T-cell (primary cell): ENCODE data around the gene S100A10. TPM values are rescaled to one million over a fixed set of nuclear protein-coding genes. Genes with fewer than 3 reads are reported as not detected.

Experiments used
- ATAC-seq, 4 experiments: fragments of 200-7000 bp in 3 of 4; fragments of 150-1000 bp in 1 of 4; cut with Tn5 transposase; replicated peaks in 1 of 4; 1 replicate in 3 of 4; 2 replicates in 1 of 4; pipeline ENCODE4 v1.10.0; 2021; ENCODE audit warnings: moderate library complexity in 3 of 4, mild to moderate bottlenecking in 2 of 4, moderate number of reproducible peaks in 1 of 4
- CTCF ChIA-PET, 2 donors: fragments of 300-600 bp; sonication (Branson Sonifier 250); formaldehyde crosslinking; loops; one replicate each; lab custom pipeline; 2022; ENCODE audit warnings: antibody characterized with exemption in 2 of 2; lab: Charles Lee
- POLR2A ChIA-PET, 2 donors: fragments of 300-600 bp; sonication (Branson Sonifier 250); formaldehyde crosslinking; loops; one replicate each; lab custom pipeline; 2022; ENCODE audit warnings: antibody characterized with exemption in 2 of 2; lab: Charles Lee
- DNase-seq, 35 experiments: peaks; one replicate each; pipeline versions ENCODE4 v3.0.0 to v3.0.0-alpha.2; 2013 to 2023
- H3K27ac ChIP-seq: one replicate; pipeline ENCODE4 v1.5.1; 2013; ENCODE audit warnings: low read length
- H3K27me3 ChIP-seq, 2 experiments: replicated peaks in 1 of 2; 1 replicate in 1 of 2; 2 replicates in 1 of 2; pipeline versions ENCODE4 v1.6.1 to v1.7.0; 2013; ENCODE audit warnings: low read length in 1 of 2, mixed read lengths in 1 of 2; ENCODE audit not compliant: control insufficient read depth in 2 of 2, insufficient read depth in 2 of 2; ENCODE audit errors: extremely low read depth in 1 of 2
- H3K36me3 ChIP-seq, 2 donors: 1 replicate in 1 of 2; 2 replicates in 1 of 2; pipeline versions ENCODE4 v1.6.1 to v1.7.0; 2013; ENCODE audit warnings: low read length in 1 of 2; ENCODE audit not compliant: control insufficient read depth in 2 of 2, insufficient read depth in 1 of 2; ENCODE audit errors: extremely low read depth in 1 of 2
- H3K4me1 ChIP-seq, 2 experiments: 1 replicate in 1 of 2; 2 replicates in 1 of 2; pipeline versions ENCODE4 v1.6.1 to v1.7.0; 2013; ENCODE audit warnings: low read length in 2 of 2, mixed read lengths in 1 of 2; ENCODE audit not compliant: insufficient read depth in 2 of 2, control insufficient read depth in 1 of 2; ENCODE audit errors: extremely low read depth in 1 of 2
- H3K4me3 ChIP-seq, 2 donors: 1 replicate in 1 of 2; 2 replicates in 1 of 2; pipeline versions ENCODE4 v1.5.1 to v1.7.0; 2013; ENCODE audit warnings: mild to moderate bottlenecking in 2 of 2, low read length in 1 of 2, moderate library complexity in 1 of 2; ENCODE audit not compliant: control insufficient read depth in 1 of 2; ENCODE audit errors: extremely low read depth in 1 of 2
- H3K9me3 ChIP-seq: 2 replicates; pipeline ENCODE4 v1.7.0; 2013
- H3K27ac Mint-ChIP-seq, 2 donors: one replicate each; pipeline ENCODE4 v1.8.0; 2020 to 2021; ENCODE audit warnings: mild to moderate bottlenecking in 2 of 2, mixed read lengths in 2 of 2
- H3K27me3 Mint-ChIP-seq, 2 donors: one replicate each; pipeline ENCODE4 v1.8.0; 2021 to 2022; ENCODE audit warnings: mixed read lengths in 2 of 2
- H3K36me3 Mint-ChIP-seq: one replicate; pipeline ENCODE4 v1.8.0; 2021; ENCODE audit warnings: mixed read lengths
- H3K4me1 Mint-ChIP-seq, 3 donors: one replicate each; pipeline ENCODE4 v1.8.0; 2020 to 2022; ENCODE audit warnings: mixed read lengths in 3 of 3, mild to moderate bottlenecking in 1 of 3
- H3K4me3 Mint-ChIP-seq, 3 donors: one replicate each; pipeline ENCODE4 v1.8.0; 2020 to 2022; ENCODE audit warnings: mild to moderate bottlenecking in 3 of 3, mixed read lengths in 3 of 3, moderate library complexity in 3 of 3
- H3K9me3 Mint-ChIP-seq, 3 donors: one replicate each; pipeline ENCODE4 v1.8.0; 2020 to 2022; ENCODE audit warnings: mixed read lengths in 3 of 3
- WGBS: methylation state at CpG from one replicate; pipeline ENCODE4 v1.1.5; 2013; ENCODE audit warnings: missing lambda C conversion rate; ENCODE audit not compliant: insufficient coverage; 5-methylcytosine and 5-hydroxymethylcytosine counted together
- total RNA-seq, 35 experiments: library from RNA in 6 of 35; stranded (reverse) in 6 of 35; fragments of 120-200 nt in 1 of 35; gene quantifications; one replicate each; pipeline versions ENCODE4 v1.2.1 to v1.2.4 and lab custom pipeline; 2013 to 2026

S100A10 gene
- total RNA-seq, 5 donors from 2014 or later (not counting 1 experiment from before 2014, with no cell fraction given), result 157 to 277 (median 264) TPM

DNA sequence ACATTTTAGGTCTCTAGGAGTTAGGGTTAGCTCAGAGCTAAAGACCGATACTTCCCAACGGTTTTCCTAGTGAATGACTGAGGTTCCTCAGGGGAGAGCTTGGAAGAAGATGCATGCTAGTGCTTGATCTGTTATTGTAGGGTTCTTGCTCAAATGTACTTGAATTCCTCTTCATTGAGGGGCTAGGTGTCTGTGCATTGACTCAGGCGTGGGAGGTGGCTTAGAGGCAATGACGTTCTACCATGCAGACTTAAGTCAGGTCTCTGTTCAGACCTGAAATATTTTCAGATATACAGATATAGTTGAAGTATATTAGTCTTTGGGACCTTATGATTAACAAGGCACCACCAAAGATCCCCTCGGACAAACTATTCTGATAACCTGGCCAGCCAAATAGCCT is 23.5 kb downstream of the S100A10 start:
- no peak overlapping the region for H3K27ac Mint-ChIP-seq
- POLR2A ChIA-PET, result no interaction called here
- WGBS, result 100% methylated on average over 1 of the region's 5 CpGs

DNA sequence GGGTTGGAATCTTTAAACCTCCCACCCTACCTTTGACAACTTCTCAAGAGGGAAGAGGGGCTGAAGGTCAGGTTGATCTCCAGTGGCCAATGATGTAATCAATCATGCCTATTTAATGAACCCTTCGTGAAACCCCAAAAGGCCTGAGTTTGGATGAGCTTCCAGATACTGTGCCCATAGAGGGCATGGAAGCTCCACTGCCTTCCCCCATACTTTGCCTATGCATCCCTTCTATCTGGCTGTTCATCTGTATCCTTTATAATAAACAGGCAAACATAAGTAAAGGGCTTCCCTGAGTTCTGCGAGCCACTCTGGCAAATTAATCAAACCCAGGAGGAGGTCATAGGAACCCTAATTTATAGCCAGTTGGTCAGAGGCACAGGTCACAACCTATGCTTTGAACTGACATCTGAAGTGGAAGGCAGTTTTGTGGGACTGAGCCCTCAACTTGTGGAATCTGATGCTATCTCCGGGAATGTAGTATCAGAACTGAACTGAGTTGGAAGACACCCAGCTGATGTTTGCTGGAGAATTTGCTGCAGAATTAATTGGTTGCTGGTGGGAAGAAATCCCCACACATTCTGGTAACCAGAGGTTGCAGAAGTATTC is 24.8 kb downstream of the S100A10 start:
- no peak for ATAC-seq

More for the DNA sequence above, 23.5 kb downstream of the S100A10 start:
- no peaks in the 10 kb centered on the region for H3K36me3 Mint-ChIP-seq
- ATAC-seq (no peak), DNase-seq (no peak)
- no peaks in the 10 kb centered on the region for H3K27me3 ChIP-seq
- H3K27me3 Mint-ChIP-seq, result peaks cover 0 to 2% of the 10 kb centered on the region in 2 donors
- H3K27ac ChIP-seq, result no peak overlapping the region
- H3K4me3 Mint-ChIP-seq, result no peak overlapping the region
- H3K4me1 Mint-ChIP-seq, result peaks cover 8 to 17% (median 10%) of the 10 kb centered on the region in 3 donors
- H3K36me3 ChIP-seq, result no peaks in the 10 kb centered on the region
- H3K9me3 ChIP-seq, result no peaks in the 10 kb centered on the region
- no peaks in the 10 kb centered on the region for H3K9me3 Mint-ChIP-seq
- peaks cover 0 to 5% of the 10 kb centered on the region in 2 experiments for H3K4me1 ChIP-seq
- no peak overlapping the region for H3K4me3 ChIP-seq
- CTCF ChIA-PET, result interaction anchor here (0.9 to 4.3 kb wide), 6 partner anchors 10 to 65 kb away, joined by 3 to 95 read pairs (median 3); no protein-coding TSS in a partner anchor

DNA sequence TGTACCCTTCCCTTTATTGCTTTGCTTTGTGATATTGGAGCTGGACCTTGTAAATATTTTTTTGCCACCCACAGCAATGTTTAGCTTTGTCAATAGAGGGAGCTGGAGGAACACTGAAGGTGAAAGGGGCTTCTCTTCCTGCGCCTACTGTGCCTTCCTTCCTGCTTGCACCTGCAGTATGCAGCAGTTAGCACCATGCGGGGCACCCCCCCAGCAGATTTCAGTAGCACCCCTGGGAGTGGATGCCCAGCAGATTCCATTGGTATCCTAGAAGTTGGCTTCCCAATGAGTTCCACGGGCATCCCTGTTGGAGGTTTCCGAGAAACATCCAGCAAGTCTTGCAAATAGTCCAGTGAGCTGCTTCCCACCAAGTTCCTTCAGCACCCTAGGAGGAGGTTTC is 25.6 kb downstream of the S100A10 start:
- 30% methylated on average over 4 of the region's 4 CpGs for WGBS
- DNase-seq (peak in 32 of 35 experiments; percentile 10 to 82 (median 40)), ATAC-seq (peak; percentile 86 to 99 (median 96))
- H3K27ac ChIP-seq, result no peak overlapping the region
- peaks cover 0 to 5% of the 10 kb centered on the region in 2 experiments for H3K4me1 ChIP-seq
- H3K36me3 ChIP-seq, result no peaks in the 10 kb centered on the region
- no peaks in the 10 kb centered on the region for H3K9me3 ChIP-seq
- CTCF ChIA-PET, result interaction anchor here (0.6 to 4.3 kb wide), 27 partner anchors 8 to 1057 kb away, joined by 3 to 95 read pairs (median 5); no protein-coding TSS in a partner anchor
- H3K27me3 ChIP-seq, result peaks cover 0 to 4% of the 10 kb centered on the region in 2 experiments
- no peak overlapping the region for H3K4me3 ChIP-seq
- Mint-ChIP-seq H3K27me3 (peaks cover 3 to 7% of the 10 kb centered on the region in 2 donors), H3K36me3 (no peaks in the 10 kb centered on the region), H3K9me3 (no peaks in the 10 kb centered on the region), H3K27ac (no peak overlapping the region), H3K4me1 (peaks cover 8 to 17% (median 10%) of the 10 kb centered on the region in 3 donors), H3K4me3 (no peak overlapping the region)
- POLR2A ChIA-PET, result interaction anchor here in 1 of 2 donors (0.6 to 1.0 kb wide), 2 partner anchors 23 to 28 kb away, joined by 3 to 4 read pairs; no protein-coding TSS in a partner anchor

More for the DNA sequence above, 24.8 kb downstream of the S100A10 start:
- no peak overlapping the region for H3K4me3 Mint-ChIP-seq
- Histone ChIP-seq H3K27me3 (peaks cover 0 to 4% of the 10 kb centered on the region in 2 experiments), H3K4me1 (peaks cover 0 to 5% of the 10 kb centered on the region in 2 experiments), H3K4me3 (no peak overlapping the region), H3K27ac (no peak overlapping the region), H3K9me3 (no peaks in the 10 kb centered on the region), H3K36me3 (no peaks in the 10 kb centered on the region)
- peaks cover 8 to 17% (median 10%) of the 10 kb centered on the region in 3 donors for H3K4me1 Mint-ChIP-seq
- POLR2A ChIA-PET, result no interaction called here
- peaks cover 0 to 7% of the 10 kb centered on the region in 2 donors for H3K27me3 Mint-ChIP-seq
- 100% methylated on average over 1 of the region's 3 CpGs for WGBS
- H3K9me3 Mint-ChIP-seq, result no peaks in the 10 kb centered on the region
- no peak for DNase-seq
- no peaks in the 10 kb centered on the region for H3K36me3 Mint-ChIP-seq
- CTCF ChIA-PET, result interaction anchor here (0.6 to 4.3 kb wide), 11 partner anchors 9 to 1058 kb away, joined by 3 to 95 read pairs (median 6); no protein-coding TSS in a partner anchor
- H3K27ac Mint-ChIP-seq, result no peak overlapping the region

DNA sequence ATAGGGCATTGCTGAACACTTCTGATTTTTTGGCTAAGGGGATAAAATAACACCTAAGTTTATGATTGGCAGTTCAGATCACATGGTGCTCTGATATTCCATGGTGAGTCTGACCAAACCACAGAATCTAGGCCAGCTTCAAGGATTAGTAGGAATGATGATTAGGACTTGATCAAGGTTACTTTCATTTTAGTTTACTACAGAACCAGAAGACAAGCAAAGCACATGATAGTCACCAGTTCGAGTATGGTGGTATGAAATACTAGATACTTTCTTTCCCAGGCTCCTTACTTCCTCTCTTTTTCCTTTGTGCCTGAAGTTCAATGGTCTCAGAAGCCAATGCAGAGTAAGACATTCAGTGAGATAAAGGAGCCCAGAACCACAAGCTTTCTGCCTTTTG is 26.6 kb downstream of the S100A10 start:
- no CpG with 5 or more reads among the region's 1 CpG for WGBS
- ChIA-PET CTCF (interaction anchor here (0.8 to 4.3 kb wide), 9 partner anchors 19 to 38 kb away, joined by 3 to 95 read pairs (median 5); no protein-coding TSS in a partner anchor), POLR2A (no interaction called here)
- H3K4me1 ChIP-seq, result peaks cover 0 to 5% of the 10 kb centered on the region in 2 experiments
- Mint-ChIP-seq H3K4me3 (no peak overlapping the region), H3K36me3 (no peaks in the 10 kb centered on the region), H3K9me3 (no peaks in the 10 kb centered on the region), H3K27me3 (peaks cover 3 to 7% of the 10 kb centered on the region in 2 donors), H3K27ac (no peak overlapping the region), H3K4me1 (peaks cover 5 to 10% (median 8%) of the 10 kb centered on the region in 3 donors)
- peaks cover 0 to 4% of the 10 kb centered on the region in 2 experiments for H3K27me3 ChIP-seq
- DNase-seq, result no peak
- H3K36me3 ChIP-seq, result no peaks in the 10 kb centered on the region
- H3K27ac ChIP-seq, result no peak overlapping the region
- no peak overlapping the region for H3K4me3 ChIP-seq
- no peak for ATAC-seq
- no peaks in the 10 kb centered on the region for H3K9me3 ChIP-seq

DNA sequence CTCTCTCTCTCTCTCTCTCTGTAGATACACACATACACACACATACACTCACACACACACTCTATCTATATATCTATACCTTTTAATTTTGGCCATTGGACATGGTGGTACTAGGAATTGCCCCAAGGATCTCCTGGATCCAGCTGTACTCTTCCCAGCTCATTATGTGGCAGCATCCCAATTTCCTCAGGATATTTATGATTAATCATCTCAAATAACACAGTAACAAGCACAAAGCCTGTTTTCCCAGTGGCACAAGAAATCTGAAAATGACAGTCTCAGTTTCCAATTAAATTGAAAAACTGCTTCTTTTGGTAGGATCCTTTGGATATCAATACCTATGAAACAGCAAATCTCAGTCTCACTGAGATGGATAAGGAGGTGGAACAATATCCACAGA is 27.6 kb downstream of the S100A10 start:
- H3K27ac Mint-ChIP-seq, result no peak overlapping the region
- H3K4me3 Mint-ChIP-seq, result no peak overlapping the region
- Histone ChIP-seq H3K27ac (no peak overlapping the region), H3K36me3 (no peaks in the 10 kb centered on the region), H3K4me1 (peaks cover 0 to 5% of the 10 kb centered on the region in 2 experiments), H3K9me3 (no peaks in the 10 kb centered on the region), H3K4me3 (no peak overlapping the region), H3K27me3 (peaks cover 0 to 4% of the 10 kb centered on the region in 2 experiments)
- ATAC-seq, result no peak
- H3K4me1 Mint-ChIP-seq, result peaks cover 5 to 10% (median 8%) of the 10 kb centered on the region in 3 donors
- no peaks in the 10 kb centered on the region for H3K36me3 Mint-ChIP-seq
- CTCF ChIA-PET, result interaction anchor here in 1 of 2 donors (0.7 to 2.1 kb wide), 3 partner anchors 34 to 493 kb away, joined by 3 to 7 read pairs (median 3); no protein-coding TSS in a partner anchor
- DNase-seq, result no peak
- H3K9me3 Mint-ChIP-seq, result no peaks in the 10 kb centered on the region
- peaks cover 3 to 7% of the 10 kb centered on the region in 2 donors for H3K27me3 Mint-ChIP-seq
- POLR2A ChIA-PET, result no interaction called here

DNA sequence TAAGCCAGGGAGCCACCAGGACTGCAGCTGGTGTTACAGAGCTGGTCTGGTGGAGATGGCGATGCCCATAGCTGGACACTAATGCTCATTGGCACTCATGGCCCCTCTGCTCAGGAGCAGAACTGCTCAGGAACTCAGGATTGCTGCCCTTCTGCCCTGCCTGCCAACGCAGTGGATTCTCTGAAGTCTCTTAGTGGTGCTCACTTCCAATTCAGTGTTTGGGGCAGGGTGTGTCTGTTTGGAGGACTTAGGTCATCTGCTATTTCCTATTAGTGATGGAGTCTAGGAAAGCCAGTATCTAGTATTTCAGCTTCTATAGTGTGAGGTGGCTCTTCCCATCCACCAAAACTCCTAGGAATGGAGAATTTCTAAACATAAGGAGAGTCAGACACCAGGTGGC is 29.1 kb downstream of the S100A10 start:
- H3K4me3 ChIP-seq, result no peak overlapping the region
- DNase-seq (no peak), ATAC-seq (no peak)
- no peak overlapping the region for H3K4me3 Mint-ChIP-seq
- CTCF ChIA-PET, result interaction anchor here (0.5 to 2.1 kb wide), 3 partner anchors 16 to 298 kb away, joined by 4 to 7 read pairs (median 5); no protein-coding TSS in a partner anchor
- no peak overlapping the region for H3K27ac ChIP-seq
- H3K9me3 ChIP-seq, result no peaks in the 10 kb centered on the region
- 85% methylated on average over 1 of the region's 2 CpGs for WGBS
- no peaks in the 10 kb centered on the region for H3K9me3 Mint-ChIP-seq
- H3K27ac Mint-ChIP-seq, result no peak overlapping the region
- POLR2A ChIA-PET, result interaction anchor here in 1 of 2 donors (0.6 kb wide), 1 partner anchor 12 kb away, joined by 3 read pairs; no protein-coding TSS in a partner anchor
- peaks cover 3 to 7% of the 10 kb centered on the region in 2 donors for H3K27me3 Mint-ChIP-seq
- peaks cover 0 to 5% of the 10 kb centered on the region in 2 experiments for H3K4me1 ChIP-seq
- no peaks in the 10 kb centered on the region for H3K36me3 ChIP-seq
- no peaks in the 10 kb centered on the region for H3K36me3 Mint-ChIP-seq
- H3K27me3 ChIP-seq, result peaks cover 0 to 4% of the 10 kb centered on the region in 2 experiments
- H3K4me1 Mint-ChIP-seq, result peaks cover 10 to 17% (median 14%) of the 10 kb centered on the region in 3 donors
